Suprapubic skin (tissue), 3 donors: ENCODE data around the gene RBMS3.

ENCODE experiments used
- EP300 ChIP-seq: sonication (generic); formaldehyde crosslinking; IDR thresholded peaks from one replicate; pipeline ENCODE4 v1.6.1; 2017; ENCODE audit warnings: antibody characterized with exemption
- POLR2A ChIP-seq, 2 donors: fragments of 450-650 bp; IDR thresholded peaks; one replicate each; pipeline ENCODE4 v1.6.1; 2017; ENCODE audit warnings: antibody characterized with exemption in 2 of 2, mild to moderate bottlenecking in 2 of 2, moderate library complexity in 2 of 2
- TF ChIP-seq, protein P1 (sequence below), 2 donors: fragments of 200-600 bp in 1 of 2; fragments of 450-650 bp in 1 of 2; sonication (generic) in 1 of 2; IDR thresholded peaks; one replicate each; pipeline ENCODE4 v1.5.1; 2016 to 2019; ENCODE audit warnings: antibody characterized with exemption in 2 of 2, mild to moderate bottlenecking in 1 of 2, moderate library complexity in 1 of 2

DNA sequence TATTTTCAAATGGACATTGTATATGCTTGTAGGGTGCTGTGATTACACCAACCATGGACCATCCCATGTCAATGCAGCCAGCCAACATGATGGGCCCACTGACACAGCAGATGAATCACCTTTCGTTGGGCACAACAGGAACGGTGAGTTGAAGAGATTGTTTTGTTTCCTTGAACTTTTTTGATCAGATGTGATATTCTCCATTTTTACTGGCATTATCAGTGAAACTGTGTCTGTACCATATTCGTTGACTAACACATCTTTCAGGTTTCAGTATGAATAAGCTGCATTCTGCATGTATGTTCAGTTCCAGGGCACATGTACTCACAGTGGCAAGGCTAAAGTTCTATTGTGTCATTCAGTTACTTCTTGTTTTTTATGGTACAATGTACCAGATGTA, 655.2 kb downstream of the RBMS3 start:
- TF ChIP-seq, protein P1, sequence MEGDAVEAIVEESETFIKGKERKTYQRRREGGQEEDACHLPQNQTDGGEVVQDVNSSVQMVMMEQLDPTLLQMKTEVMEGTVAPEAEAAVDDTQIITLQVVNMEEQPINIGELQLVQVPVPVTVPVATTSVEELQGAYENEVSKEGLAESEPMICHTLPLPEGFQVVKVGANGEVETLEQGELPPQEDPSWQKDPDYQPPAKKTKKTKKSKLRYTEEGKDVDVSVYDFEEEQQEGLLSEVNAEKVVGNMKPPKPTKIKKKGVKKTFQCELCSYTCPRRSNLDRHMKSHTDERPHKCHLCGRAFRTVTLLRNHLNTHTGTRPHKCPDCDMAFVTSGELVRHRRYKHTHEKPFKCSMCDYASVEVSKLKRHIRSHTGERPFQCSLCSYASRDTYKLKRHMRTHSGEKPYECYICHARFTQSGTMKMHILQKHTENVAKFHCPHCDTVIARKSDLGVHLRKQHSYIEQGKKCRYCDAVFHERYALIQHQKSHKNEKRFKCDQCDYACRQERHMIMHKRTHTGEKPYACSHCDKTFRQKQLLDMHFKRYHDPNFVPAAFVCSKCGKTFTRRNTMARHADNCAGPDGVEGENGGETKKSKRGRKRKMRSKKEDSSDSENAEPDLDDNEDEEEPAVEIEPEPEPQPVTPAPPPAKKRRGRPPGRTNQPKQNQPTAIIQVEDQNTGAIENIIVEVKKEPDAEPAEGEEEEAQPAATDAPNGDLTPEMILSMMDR (IDR thresholded peaks at IDR 0.05) = no peak
- TF ChIP-seq EP300 = no peak
- TF ChIP-seq POLR2A (IDR thresholded peaks at IDR 0.05) = no peak
